Astrocyte (in vitro differentiated cells and primary cell): ENCODE measurements around the gene CHL1. TPM values are rescaled to one million over a fixed set of nuclear protein-coding genes. Genes with fewer than 3 reads are reported as not detected.

Experiments
- DNase-seq: peaks from one replicate; pipeline ENCODE4 v3.0.0-alpha.2; 2010; ENCODE audit warnings: low read depth
- FAIRE-seq: peaks from 2 replicates; lab custom pipeline; 2011; peaks lifted over from hg19 to GRCh38; lab: Jason Lieb, UNC
- H2AFZ ChIP-seq: 2 replicates; pipeline ENCODE4 v1.6.0; 2012; ENCODE audit warnings: low read depth, low read length, inconsistent platforms
- H3K27ac ChIP-seq: 2 replicates; pipeline ENCODE4 v1.5.1; 2011; ENCODE audit warnings: low read depth, low read length, inconsistent platforms
- H3K27me3 ChIP-seq: 2 replicates; pipeline ENCODE4 v1.6.0; 2011; ENCODE audit warnings: low read length, inconsistent platforms; ENCODE audit not compliant: insufficient read depth
- H3K36me3 ChIP-seq: 2 replicates; pipeline ENCODE4 v1.5.1; 2011; ENCODE audit warnings: low read length, inconsistent platforms; ENCODE audit not compliant: insufficient read depth
- H3K4me1 ChIP-seq: 2 replicates; pipeline ENCODE4 v1.5.1; 2011; ENCODE audit warnings: low read length, inconsistent platforms; ENCODE audit not compliant: insufficient read depth
- H3K4me2 ChIP-seq: 2 replicates; pipeline ENCODE4 v1.6.0; 2012; ENCODE audit warnings: low read length, inconsistent platforms
- H3K4me3 ChIP-seq: 2 replicates; pipeline ENCODE4 v1.5.1; 2011; ENCODE audit warnings: low read depth, mild to moderate bottlenecking, low read length, inconsistent platforms; ENCODE audit not compliant: insufficient read depth
- H3K79me2 ChIP-seq: 2 replicates; pipeline ENCODE4 v1.6.0; 2012; ENCODE audit warnings: mild to moderate bottlenecking, low read length, inconsistent platforms; ENCODE audit not compliant: insufficient read depth
- H3K9ac ChIP-seq: 2 replicates; pipeline ENCODE4 v1.6.0; 2012; ENCODE audit warnings: mild to moderate bottlenecking, low read length, inconsistent platforms
- H3K9me3 ChIP-seq: 2 replicates; pipeline ENCODE4 v1.5.1; 2012; ENCODE audit warnings: low read depth, mild to moderate bottlenecking, low read length, inconsistent platforms; ENCODE audit not compliant: insufficient read depth
- H4K20me1 ChIP-seq: 2 replicates; pipeline ENCODE4 v1.6.0; 2012; ENCODE audit warnings: low read length, inconsistent platforms; ENCODE audit not compliant: insufficient read depth
- H3K27ac Mint-ChIP-seq: one replicate; pipeline ENCODE4 v1.8.0; 2021; ENCODE audit warnings: mild to moderate bottlenecking, mixed read lengths; ENCODE audit not compliant: unreplicated experiment
- H3K27me3 Mint-ChIP-seq: one replicate; pipeline ENCODE4 v1.8.0; 2021; ENCODE audit warnings: low read depth, mixed read lengths; ENCODE audit not compliant: unreplicated experiment
- H3K36me3 Mint-ChIP-seq: one replicate; pipeline ENCODE4 v1.8.0; 2021; ENCODE audit warnings: low read depth, mixed read lengths; ENCODE audit not compliant: unreplicated experiment
- H3K4me1 Mint-ChIP-seq: one replicate; pipeline ENCODE4 v1.8.0; 2021; ENCODE audit warnings: low read depth, mixed read lengths; ENCODE audit not compliant: unreplicated experiment
- H3K4me3 Mint-ChIP-seq: one replicate; pipeline ENCODE4 v1.8.0; 2021; ENCODE audit warnings: mild to moderate bottlenecking, moderate library complexity, mixed read lengths; ENCODE audit not compliant: unreplicated experiment
- H3K9me3 Mint-ChIP-seq: one replicate; pipeline ENCODE4 v1.8.0; 2021; ENCODE audit warnings: mild to moderate bottlenecking, mixed read lengths; ENCODE audit not compliant: unreplicated experiment
- CTCF ChIP-seq: IDR thresholded peaks from 2 replicates; pipeline ENCODE4 v1.5.1; 2011; ENCODE audit warnings: low read depth, mild to moderate bottlenecking, inconsistent platforms, low read length, moderate library complexity; ENCODE audit not compliant: insufficient read depth
- EZH2 ChIP-seq: IDR thresholded peaks from 2 replicates; pipeline ENCODE4 v1.6.1; 2012; ENCODE audit warnings: mild to moderate bottlenecking, low read length, inconsistent platforms; ENCODE audit not compliant: insufficient read depth
- total RNA-seq: library from RNA; stranded (reverse); gene quantifications from 2 replicates; pipeline ENCODE4 v1.2.1, GENCODE V29; 2021

CHL1 gene
- total RNA-seq, 1 donor from 2014 or later: not detected

- Histone ChIP-seq H3K36me3 (no peaks in the 10 kb centered on the region), H3K27ac (no peak overlapping the region), H3K4me1 (peaks cover 13% of the 10 kb centered on the region), H3K4me2 (peak overlapping the region; percentile 84), H3K9me3 (no peaks in the 10 kb centered on the region), H3K79me2 (no peaks in the 10 kb centered on the region), H3K27me3 (peaks cover 20% of the 10 kb centered on the region), H3K4me3 (peak overlapping the region; percentile 46), H3K9ac (peak overlapping the region; percentile 35), H4K20me1 (no peaks in the 10 kb centered on the region), H2AFZ (peak overlapping the region; percentile 81)
- Mint-ChIP-seq H3K9me3 (no peaks in the 10 kb centered on the region), H3K4me3 (no peak overlapping the region), H3K27me3 (no peaks in the 10 kb centered on the region), H3K27ac (no peak overlapping the region), H3K4me1 (no peaks in the 10 kb centered on the region), H3K36me3 (no peaks in the 10 kb centered on the region)
- TF ChIP-seq CTCF (no peak), EZH2 (no peak)
- DNase-seq: no peak
- no peak for FAIRE-seq
Observed at GRCh38 chr3:197828-198491, 1.4 kb downstream of the CHL1 start.

- no peaks in the 10 kb centered on the region for H3K79me2 ChIP-seq
- no peaks in the 10 kb centered on the region for H3K27me3 Mint-ChIP-seq
- H4K20me1 ChIP-seq: no peaks in the 10 kb centered on the region
- no peaks in the 10 kb centered on the region for H3K36me3 ChIP-seq
- no peak overlapping the region for H3K4me2 ChIP-seq
- no peak overlapping the region for H3K27ac Mint-ChIP-seq
- H3K4me1 Mint-ChIP-seq: no peaks in the 10 kb centered on the region
- peaks cover 18% of the 10 kb centered on the region for H3K27me3 ChIP-seq
- TF ChIP-seq CTCF: no peak
- no peak for TF ChIP-seq EZH2
- H3K9ac ChIP-seq: no peak overlapping the region
- FAIRE-seq: no peak
- no peaks in the 10 kb centered on the region for H3K9me3 ChIP-seq
- H3K4me1 ChIP-seq: peaks cover 13% of the 10 kb centered on the region
- no peaks in the 10 kb centered on the region for H3K9me3 Mint-ChIP-seq
- DNase-seq: no peak
- H3K4me3 ChIP-seq: no peak overlapping the region
- H2AFZ ChIP-seq: no peak overlapping the region
- no peaks in the 10 kb centered on the region for H3K36me3 Mint-ChIP-seq
- no peak overlapping the region for H3K27ac ChIP-seq
- H3K4me3 Mint-ChIP-seq: no peak overlapping the region
Observed at GRCh38 chr3:199835-200234, 3.3 kb downstream of the CHL1 start.

- Mint-ChIP-seq H3K27ac (no peak overlapping the region), H3K4me1 (no peaks in the 10 kb centered on the region), H3K36me3 (no peaks in the 10 kb centered on the region), H3K27me3 (no peaks in the 10 kb centered on the region), H3K9me3 (peaks cover 5% of the 10 kb centered on the region), H3K4me3 (no peak overlapping the region)
- no peaks in the 10 kb centered on the region for H4K20me1 ChIP-seq
- H3K27ac ChIP-seq: no peak overlapping the region
- no peaks in the 10 kb centered on the region for H3K9me3 ChIP-seq
- no peaks in the 10 kb centered on the region for H3K79me2 ChIP-seq
- H2AFZ ChIP-seq: no peak overlapping the region
- DNase-seq: no peak
- H3K27me3 ChIP-seq: peaks cover 14% of the 10 kb centered on the region
- no peak overlapping the region for H3K9ac ChIP-seq
- no peak for FAIRE-seq
- no peak overlapping the region for H3K4me3 ChIP-seq
- no peak overlapping the region for H3K4me2 ChIP-seq
- no peaks in the 10 kb centered on the region for H3K36me3 ChIP-seq
- no peak for TF ChIP-seq CTCF
- no peak for TF ChIP-seq EZH2
- peaks cover 13% of the 10 kb centered on the region for H3K4me1 ChIP-seq
Observed at GRCh38 chr3:200758-201325, 4.3 kb downstream of the CHL1 start.
